GM12878 (cell line): ENCODE results near the gene COL28A1.

ENCODE experiments used
- BACH1 ChIP-seq: fragments of 450-650 bp; IDR thresholded peaks from 2 replicates; pipeline ENCODE4 v1.6.1; 2017; ENCODE audit warnings: mild to moderate bottlenecking, borderline replicate concordance
- BMI1 ChIP-seq: fragments of 450-650 bp; IDR thresholded peaks from 2 replicates; pipeline ENCODE4 v1.6.1; 2016; ENCODE audit warnings: mild to moderate bottlenecking, moderate library complexity, borderline replicate concordance
- CEBPB ChIP-seq, 2 experiments: fragments of 150-350 bp in 1 of 2; IDR thresholded peaks; 2 replicates each; pipeline ENCODE4 v1.6.1; 2012 to 2014; ENCODE audit warnings: low read depth in 2 of 2, low read length in 2 of 2, borderline replicate concordance in 1 of 2, inconsistent platforms in 1 of 2
- EP300 ChIP-seq, 2 experiments: fragments of 150-350 bp in 1 of 2; IDR thresholded peaks; 2 replicates each; pipeline ENCODE4 v1.6.1; 2011 to 2012; ENCODE audit warnings: low read depth in 2 of 2, low read length in 2 of 2, borderline replicate concordance in 1 of 2, improper control_type of control experiment in 1 of 2, inconsistent platforms in 1 of 2; ENCODE audit not compliant: control insufficient read depth in 1 of 2
- FOXM1 ChIP-seq: IDR thresholded peaks from 2 replicates; pipeline ENCODE4 v1.6.1; 2012; ENCODE audit warnings: low read depth, mild to moderate bottlenecking, inconsistent platforms, low read length, moderate library complexity
- GABPA ChIP-seq: IDR thresholded peaks from 2 replicates; pipeline ENCODE4 v1.6.1; 2014; ENCODE audit warnings: antibody characterized with exemption, low read depth, mild to moderate bottlenecking, inconsistent platforms
- HDAC2 ChIP-seq: fragments of 200-600 bp; sonication (generic); IDR thresholded peaks from 2 replicates; pipeline ENCODE4 v1.6.1; 2017
- JUNB ChIP-seq: IDR thresholded peaks from 2 replicates; pipeline ENCODE4 v1.6.1; 2016; ENCODE audit warnings: antibody characterized with exemption, mild to moderate bottlenecking
- NR2C2 ChIP-seq: IDR thresholded peaks from 2 replicates; pipeline ENCODE4 v1.6.1; 2011; ENCODE audit warnings: borderline replicate concordance, low read depth; ENCODE audit not compliant: control insufficient read depth, insufficient read length
- POLR2A ChIP-seq: IDR thresholded peaks from 2 replicates; pipeline ENCODE4 v1.6.1; 2011; ENCODE audit warnings: low read depth, mild to moderate bottlenecking, low read length
- RUNX3 ChIP-seq: IDR thresholded peaks from 2 replicates; pipeline ENCODE4 v1.6.1; 2012; ENCODE audit warnings: low read length, inconsistent platforms
- ZNF24 ChIP-seq: fragments of 450-650 bp; IDR thresholded peaks from 2 replicates; pipeline ENCODE4 v1.6.1; 2017; ENCODE audit warnings: antibody characterized with exemption, mild to moderate bottlenecking
- ZSCAN29 ChIP-seq: fragments of 450-650 bp; IDR thresholded peaks from 2 replicates; pipeline ENCODE4 v1.6.1; 2017; ENCODE audit warnings: mild to moderate bottlenecking, moderate library complexity
- TF ChIP-seq, protein P1 (sequence below), 3 experiments: IDR thresholded peaks in 2 of 3; conservative IDR thresholded peaks in 1 of 3; 2 replicates each; pipeline ENCODE4 v1.5.1; 2011; ENCODE audit warnings: low read depth in 3 of 3, low read length in 3 of 3, mild to moderate bottlenecking in 3 of 3, control low read depth in 2 of 3, moderate library complexity in 2 of 3, inconsistent platforms in 1 of 3, mixed read lengths in 1 of 3; ENCODE audit not compliant: control insufficient read depth in 2 of 3, insufficient read depth in 1 of 3; ENCODE audit errors: extremely low read depth in 1 of 3

DNA sequence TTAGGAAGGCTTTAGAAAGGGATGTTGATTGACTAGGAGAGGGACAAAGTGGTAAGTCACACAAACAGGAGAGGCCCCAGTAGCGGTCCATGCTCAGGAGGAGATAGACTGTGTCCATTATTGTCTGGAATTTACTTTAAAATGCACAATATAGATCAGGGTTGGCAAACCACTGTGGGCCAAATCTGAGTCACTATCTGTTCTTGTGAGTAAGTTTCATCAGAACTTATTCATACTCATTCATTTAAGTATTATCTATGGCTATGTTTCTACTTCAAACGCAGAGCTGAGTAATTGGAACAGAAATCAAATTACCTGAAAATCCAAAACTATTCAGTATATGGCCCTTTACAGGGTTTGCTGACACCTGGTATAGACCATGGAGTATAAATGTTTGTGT, 166.5 kb downstream of the COL28A1 start:
- TF ChIP-seq RUNX3: no peak
- TF ChIP-seq EP300 (IDR thresholded peaks at IDR 0.05; ENCODE audit: borderline replicate concordance in 1 of 2, control insufficient read depth in 1 of 2, low read depth in 2 of 2, low read length in 2 of 2): no peak
- TF ChIP-seq, protein P1, sequence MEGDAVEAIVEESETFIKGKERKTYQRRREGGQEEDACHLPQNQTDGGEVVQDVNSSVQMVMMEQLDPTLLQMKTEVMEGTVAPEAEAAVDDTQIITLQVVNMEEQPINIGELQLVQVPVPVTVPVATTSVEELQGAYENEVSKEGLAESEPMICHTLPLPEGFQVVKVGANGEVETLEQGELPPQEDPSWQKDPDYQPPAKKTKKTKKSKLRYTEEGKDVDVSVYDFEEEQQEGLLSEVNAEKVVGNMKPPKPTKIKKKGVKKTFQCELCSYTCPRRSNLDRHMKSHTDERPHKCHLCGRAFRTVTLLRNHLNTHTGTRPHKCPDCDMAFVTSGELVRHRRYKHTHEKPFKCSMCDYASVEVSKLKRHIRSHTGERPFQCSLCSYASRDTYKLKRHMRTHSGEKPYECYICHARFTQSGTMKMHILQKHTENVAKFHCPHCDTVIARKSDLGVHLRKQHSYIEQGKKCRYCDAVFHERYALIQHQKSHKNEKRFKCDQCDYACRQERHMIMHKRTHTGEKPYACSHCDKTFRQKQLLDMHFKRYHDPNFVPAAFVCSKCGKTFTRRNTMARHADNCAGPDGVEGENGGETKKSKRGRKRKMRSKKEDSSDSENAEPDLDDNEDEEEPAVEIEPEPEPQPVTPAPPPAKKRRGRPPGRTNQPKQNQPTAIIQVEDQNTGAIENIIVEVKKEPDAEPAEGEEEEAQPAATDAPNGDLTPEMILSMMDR (IDR thresholded peaks at IDR 0.05 in 2 of 3, conservative IDR thresholded peaks at IDR 0.05 in 1 of 3; ENCODE audit: control insufficient read depth in 2 of 3, extremely low read depth in 1 of 3, insufficient read depth in 1 of 3, low read depth in 3 of 3, low read length in 3 of 3): no peak
- no peak for TF ChIP-seq NR2C2
- no peak for TF ChIP-seq GABPA
- no peak for TF ChIP-seq BMI1
- TF ChIP-seq ZSCAN29: no peak
- no peak for TF ChIP-seq CEBPB (IDR thresholded peaks at IDR 0.05; ENCODE audit: borderline replicate concordance in 1 of 2, low read depth in 2 of 2, low read length in 2 of 2)
- TF ChIP-seq HDAC2: no peak
- no peak for TF ChIP-seq ZNF24
- no peak for TF ChIP-seq FOXM1
- TF ChIP-seq JUNB: no peak
- TF ChIP-seq BACH1: no peak
- TF ChIP-seq POLR2A: no peak
